A673 (cell line): ENCODE data around the gene SLC19A1. TPM values are rescaled to one million over a fixed set of nuclear protein-coding genes. Genes with fewer than 3 reads are reported as not detected.

Experiments
- BruUV-seq: library from RNA; stranded (reverse); fragments of 400-500 nt; replicated peaks from 2 replicates; lab custom pipeline; 2021; lab: Mats Ljungman, UMichigan
- CTCF ChIA-PET: fragments of 300-600 bp; sonication (Branson Sonifier 250); formaldehyde crosslinking; loops from one replicate; lab custom pipeline; 2022; ENCODE audit warnings: antibody characterized with exemption; lab: Charles Lee
- POLR2A ChIA-PET: fragments of 300-600 bp; sonication (Branson Sonifier 250); formaldehyde crosslinking; loops from one replicate; lab custom pipeline; 2022; ENCODE audit warnings: antibody characterized with exemption; ENCODE audit not compliant: low non-redundant PET; lab: Charles Lee
- DNase-seq: peaks from one replicate; pipeline ENCODE4 v3.0.0-alpha.2; 2015; ENCODE audit warnings: low spot score
- H3K27ac ChIP-seq: fragments of 200-600 bp; sonication (generic); 2 replicates; pipeline ENCODE4 v1.5.1; 2016; ENCODE audit warnings: mixed run types, low read depth, mild to moderate bottlenecking, mixed read lengths, antibody characterized with exemption, low read length; ENCODE audit not compliant: poor library complexity, severe bottlenecking
- H3K27me3 ChIP-seq: fragments of 200-600 bp; sonication (generic); replicated peaks from 2 replicates; pipeline ENCODE4 v1.6.1; 2017; ENCODE audit warnings: mixed run types, low read depth, mild to moderate bottlenecking, mixed read lengths, antibody characterized with exemption, low read length; ENCODE audit not compliant: insufficient read depth, poor library complexity
- H3K36me3 ChIP-seq: fragments of 200-600 bp; sonication (generic); 2 replicates; pipeline ENCODE4 v1.6.1; 2016; ENCODE audit warnings: mixed run types, mild to moderate bottlenecking, mixed read lengths, antibody characterized with exemption, low read length; ENCODE audit not compliant: insufficient read depth, poor library complexity, severe bottlenecking
- H3K4me1 ChIP-seq: fragments of 200-600 bp; sonication (generic); 2 replicates; pipeline ENCODE4 v1.6.1; 2017; ENCODE audit warnings: mixed run types, mild to moderate bottlenecking, mixed read lengths, antibody characterized with exemption, low read length; ENCODE audit not compliant: insufficient read depth, poor library complexity, severe bottlenecking
- H3K4me3 ChIP-seq: fragments of 200-600 bp; sonication (generic); 2 replicates; pipeline ENCODE4 v1.5.1; 2016; ENCODE audit warnings: low read depth, mixed run types, mild to moderate bottlenecking, mixed read lengths, low read length; ENCODE audit not compliant: poor library complexity, severe bottlenecking
- H3K9me3 ChIP-seq: fragments of 200-600 bp; sonication (generic); 2 replicates; pipeline ENCODE4 v1.6.1; 2016; ENCODE audit warnings: mixed run types, low read depth, mild to moderate bottlenecking, mixed read lengths, antibody characterized with exemption, low read length; ENCODE audit not compliant: poor library complexity, severe bottlenecking
- EZH2 ChIP-seq: fragments of 200-600 bp; sonication (generic); IDR thresholded peaks from 2 replicates; pipeline ENCODE4 v1.6.1; 2017; ENCODE audit warnings: borderline replicate concordance, low read depth, mild to moderate bottlenecking, mixed read lengths, antibody characterized with exemption, low read length; ENCODE audit not compliant: poor library complexity, severe bottlenecking
- intact Hi-C: fragments of 100-400 bp; cut with micrococcal nuclease; formaldehyde crosslinking; loops from one replicate; pipeline ENCODE4 v1.10.0; 2022; ENCODE audit not compliant: unreplicated experiment
- total RNA-seq: library from RNA; stranded (reverse); gene quantifications from 2 replicates; pipeline ENCODE4 v1.2.3, GENCODE V29; 2021
- TF ChIP-seq, protein P1 (sequence below): fragments of 300-800, 200-600 bp; sonication (generic); conservative IDR thresholded peaks from 2 replicates; pipeline ENCODE4 v1.5.1; 2017; ENCODE audit warnings: low read depth, mild to moderate bottlenecking, antibody characterized with exemption, low read length, moderate library complexity, mixed read lengths

SLC19A1 gene
- total RNA-seq, 1 experiment from 2014 or later, result 72.1 TPM

- POLR2A ChIA-PET, result interaction anchor here (0.7 kb wide), 1 partner anchor 40 kb away, joined by 3 read pairs; no protein-coding TSS in a partner anchor
Observed at GRCh38 chr21:45588086-45588825, 46.0 kb upstream of the SLC19A1 start.

GRCh38 chr21:45586289-45586858 is 44.1 kb upstream of the SLC19A1 start:
- CTCF ChIA-PET, result no interaction called here
- H3K9me3 ChIP-seq, result peaks cover 9% of the 10 kb centered on the region
- H3K27ac ChIP-seq, result no peak overlapping the region
- no peak overlapping the region for H3K4me3 ChIP-seq
- TF ChIP-seq, protein P1, sequence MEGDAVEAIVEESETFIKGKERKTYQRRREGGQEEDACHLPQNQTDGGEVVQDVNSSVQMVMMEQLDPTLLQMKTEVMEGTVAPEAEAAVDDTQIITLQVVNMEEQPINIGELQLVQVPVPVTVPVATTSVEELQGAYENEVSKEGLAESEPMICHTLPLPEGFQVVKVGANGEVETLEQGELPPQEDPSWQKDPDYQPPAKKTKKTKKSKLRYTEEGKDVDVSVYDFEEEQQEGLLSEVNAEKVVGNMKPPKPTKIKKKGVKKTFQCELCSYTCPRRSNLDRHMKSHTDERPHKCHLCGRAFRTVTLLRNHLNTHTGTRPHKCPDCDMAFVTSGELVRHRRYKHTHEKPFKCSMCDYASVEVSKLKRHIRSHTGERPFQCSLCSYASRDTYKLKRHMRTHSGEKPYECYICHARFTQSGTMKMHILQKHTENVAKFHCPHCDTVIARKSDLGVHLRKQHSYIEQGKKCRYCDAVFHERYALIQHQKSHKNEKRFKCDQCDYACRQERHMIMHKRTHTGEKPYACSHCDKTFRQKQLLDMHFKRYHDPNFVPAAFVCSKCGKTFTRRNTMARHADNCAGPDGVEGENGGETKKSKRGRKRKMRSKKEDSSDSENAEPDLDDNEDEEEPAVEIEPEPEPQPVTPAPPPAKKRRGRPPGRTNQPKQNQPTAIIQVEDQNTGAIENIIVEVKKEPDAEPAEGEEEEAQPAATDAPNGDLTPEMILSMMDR, result no peak
- no peak for TF ChIP-seq EZH2
- intact Hi-C loops, result no loop called here
- no TSS peak for BruUV-seq
- no peaks in the 10 kb centered on the region for H3K36me3 ChIP-seq
- H3K4me1 ChIP-seq, result no peaks in the 10 kb centered on the region
- no peak for DNase-seq
- no peaks in the 10 kb centered on the region for H3K27me3 ChIP-seq
- POLR2A ChIA-PET, result no interaction called here

More at GRCh38 chr21:45588086-45588825, 46.0 kb upstream of the SLC19A1 start:
- BruUV-seq, result no TSS peak
- no peak for DNase-seq
- intact Hi-C loops, result no loop called here
- Histone ChIP-seq H3K4me3 (no peak overlapping the region), H3K4me1 (no peaks in the 10 kb centered on the region), H3K36me3 (no peaks in the 10 kb centered on the region), H3K9me3 (peaks cover 9% of the 10 kb centered on the region), H3K27me3 (no peaks in the 10 kb centered on the region), H3K27ac (no peak overlapping the region)
- TF ChIP-seq EZH2, result no peak
- CTCF ChIA-PET, result no interaction called here

GRCh38 chr21:45584786-45585185 is 42.5 kb upstream of the SLC19A1 start:
- no peak overlapping the region for H3K4me3 ChIP-seq
- BruUV-seq, result no TSS peak
- no peaks in the 10 kb centered on the region for H3K4me1 ChIP-seq
- H3K36me3 ChIP-seq, result no peaks in the 10 kb centered on the region
- POLR2A ChIA-PET, result no interaction called here
- peaks cover 9% of the 10 kb centered on the region for H3K9me3 ChIP-seq
- no peak for DNase-seq
- no peak for TF ChIP-seq EZH2
- H3K27ac ChIP-seq, result no peak overlapping the region
- CTCF ChIA-PET, result no interaction called here
- intact Hi-C loops, result no loop called here
- no peaks in the 10 kb centered on the region for H3K27me3 ChIP-seq

DNA sequence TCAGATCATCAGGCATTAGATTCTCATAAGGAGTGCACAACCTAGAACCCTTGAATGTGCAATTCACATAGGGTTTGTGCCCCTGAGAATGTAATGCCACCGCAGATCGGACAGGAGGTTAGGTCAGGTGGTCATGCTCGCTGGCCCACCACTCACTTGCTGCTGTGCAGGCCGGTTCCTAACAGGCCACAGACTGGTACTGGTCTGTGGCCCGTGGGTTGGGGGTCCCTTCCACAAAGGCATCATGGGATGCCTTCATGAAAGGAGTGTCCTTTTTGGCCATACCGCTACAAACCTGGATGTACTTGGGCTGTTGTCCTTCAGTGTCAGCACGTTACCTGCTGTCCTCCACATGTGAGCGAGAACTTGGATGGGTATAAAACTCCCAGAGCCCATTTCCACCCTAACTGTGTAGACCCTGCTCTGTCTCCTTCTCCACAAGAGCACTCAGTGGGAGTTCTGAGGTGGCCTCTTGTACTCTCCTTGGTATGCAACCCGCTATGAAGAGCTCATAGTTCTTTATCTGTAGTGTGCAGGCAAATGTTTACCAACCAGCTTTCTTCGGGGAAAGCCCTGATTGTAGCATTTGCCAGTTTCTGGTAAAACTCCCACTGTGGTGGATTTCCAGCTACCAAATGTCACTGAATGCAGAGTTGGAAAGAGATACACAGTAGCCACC is 41.7 kb upstream of the SLC19A1 start:
- TF ChIP-seq, protein P1, result no peak
- no peak for TF ChIP-seq EZH2
- POLR2A ChIA-PET, result no interaction called here
- Histone ChIP-seq H3K4me3 (no peak overlapping the region), H3K27me3 (no peaks in the 10 kb centered on the region), H3K4me1 (no peaks in the 10 kb centered on the region), H3K9me3 (peaks cover 9% of the 10 kb centered on the region), H3K27ac (no peak overlapping the region), H3K36me3 (no peaks in the 10 kb centered on the region)
- BruUV-seq, result no TSS peak
- intact Hi-C loops, result no loop called here
- no peak for DNase-seq
- CTCF ChIA-PET, result no interaction called here
